ENCODE measurements around the gene CMC2. TPM values are rescaled to one million over a fixed set of nuclear protein-coding genes. Genes with fewer than 3 reads are reported as not detected.
A peak's percentile ranks its signal among the peaks of the same experiment; 100 is the strongest.

The CMC2 gene
- total RNA-seq, 1 experiment from 2014 or later = 64.2 TPM

DNA sequence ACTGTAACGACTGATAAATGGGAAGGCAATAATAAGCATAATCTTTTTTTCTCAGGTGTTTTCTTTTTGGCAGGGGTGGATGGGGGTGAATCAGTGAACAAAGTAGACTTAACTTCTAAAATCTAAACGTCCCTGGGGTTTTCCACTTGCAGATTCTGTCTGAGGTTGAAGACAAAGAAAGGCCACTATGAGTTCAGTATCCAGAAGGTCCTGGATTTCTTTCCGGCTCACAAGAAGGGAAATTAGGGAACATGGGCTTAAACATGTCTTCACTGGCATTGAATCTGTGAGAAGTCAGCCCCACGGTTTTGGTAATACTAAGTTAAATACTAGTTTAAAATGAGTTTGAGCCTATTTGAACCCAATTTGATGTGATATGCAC is 67.8 kb downstream of the CMC2 start:
- Histone ChIP-seq H3K56ac (ENCODE audit: insufficient read length, low read depth, low read length) (no peak overlapping the region), H2BK5ac (ENCODE audit: insufficient read length, low read length) (no peak overlapping the region), H2AFZ (ENCODE audit: low read length) (no peak overlapping the region), H4K91ac (ENCODE audit: insufficient read length, low read depth, low read length) (no peak overlapping the region), H4K8ac (replicated peaks; ENCODE audit: insufficient read length, low read depth, low read length) (no peak overlapping the region), H3K79me2 (ENCODE audit: insufficient read depth, low read length) (no peaks in the 10 kb centered on the region), H3K9ac (ENCODE audit: extremely low read depth, insufficient read length, low read length) (no peak overlapping the region), H3K18ac (ENCODE audit: insufficient read length, low read depth, low read length) (no peak overlapping the region), H3K14ac (ENCODE audit: insufficient read depth, low read length) (no peak overlapping the region), H4K20me1 (ENCODE audit: control insufficient read depth, insufficient read depth, insufficient read length) (no peaks in the 10 kb centered on the region), H3K23ac (ENCODE audit: insufficient read length, low read depth, low read length) (no peak overlapping the region), H3K23me2 (ENCODE audit: insufficient read length, low read depth, low read length, poor library complexity, severe bottlenecking) (no peaks in the 10 kb centered on the region), H4K5ac (ENCODE audit: insufficient read length, low read depth, low read length) (no peak overlapping the region), H3K79me1 (ENCODE audit: insufficient read depth, low read depth, low read length, poor library complexity, severe bottlenecking) (no peaks in the 10 kb centered on the region), H2AK5ac (ENCODE audit: insufficient read length, low read length) (no peak overlapping the region), H3K9me3 (ENCODE audit: control insufficient read depth, low read depth, low read length) (no peaks in the 10 kb centered on the region), H3K4me1 (ENCODE audit: insufficient read depth, low read length) (no peaks in the 10 kb centered on the region; the same call in 1 of the 2 replicates), H2BK15ac (ENCODE audit: low read depth, low read length) (no peak overlapping the region), H2BK20ac (ENCODE audit: low read depth, low read length, poor library complexity, severe bottlenecking) (no peak overlapping the region), H2BK120ac (ENCODE audit: low read depth, low read length, poor library complexity, severe bottlenecking) (no peak overlapping the region), H3K4ac (ENCODE audit: low read depth, low read length) (no peak overlapping the region), H3K27me3 (ENCODE audit: insufficient read depth, low read length) (no peaks in the 10 kb centered on the region; the same call in 1 of the 2 replicates), H3T11ph (ENCODE audit: low read length) (no peak overlapping the region), H3K27ac (ENCODE audit: insufficient read length, low read depth, low read length) (no peak overlapping the region), H2BK12ac (ENCODE audit: insufficient read length, low read depth, low read length) (no peak overlapping the region), H3K4me2 (ENCODE audit: insufficient read depth, insufficient read length, low read length) (no peak overlapping the region)
- Mint-ChIP-seq H3K4me3 (no peak overlapping the region), H3K9me3 (peaks cover 0 to 3% of the 10 kb centered on the region in 2 experiments; a peak in 1 of 5 replicates), H3K36me3 (ENCODE audit: insufficient read depth in 1 of 3, low read depth in 3 of 3) (no peaks in the 10 kb centered on the region), H3K27me3 (ENCODE audit: low read depth) (peaks cover 29% of the 10 kb centered on the region), H3K4me1 (peaks cover 14 to 17% of the 10 kb centered on the region in 2 experiments), H3K27ac (peak overlapping the region in 2 of 3 experiments; percentile 35 to 84; a peak in 3 of 7 replicates)
- TF ChIP-seq CTCF (conservative IDR thresholded peaks at IDR 0.05) = no peak
- no peak for DNase-seq
- WGBS (ENCODE audit: extremely low coverage, insufficient read length, low lambda C conversion rate) = no CpG with 5 or more reads among the region's 4 CpGs
